HCT116 (cell line): Measurements from ENCODE around the gene PKDCC. TPM values are rescaled to one million over a fixed set of nuclear protein-coding genes. Genes with fewer than 3 reads are reported as not detected.
A peak's percentile ranks its signal among the peaks of the same experiment; 100 is the strongest.

Source experiments
- ATAC-seq: fragments of 200-7000 bp; cut with Tn5 transposase; 2 replicates; pipeline ENCODE4 v1.9.1; 2020; ENCODE audit warnings: mild to moderate bottlenecking, moderate library complexity
- BruUV-seq: library from RNA; stranded (reverse); fragments of 400-500 nt; replicated peaks from 2 replicates; lab custom pipeline; 2021; lab: Mats Ljungman, UMichigan
- CTCF ChIA-PET: fragments of 300-600 bp; sonication (Branson Sonifier 250); formaldehyde crosslinking; loops from one replicate; lab custom pipeline; 2021; ENCODE audit warnings: antibody characterized with exemption; lab: Charles Lee
- POLR2A ChIA-PET: fragments of 300-600, 350-600 bp; sonication (Branson Sonifier 250); formaldehyde crosslinking; loops from one replicate; lab custom pipeline; 2021; ENCODE audit warnings: antibody characterized with exemption; lab: Charles Lee
- RAD21 ChIA-PET, 2 experiments: fragments of 300-600 bp; sonication (Branson Sonifier 250); formaldehyde crosslinking; loops; one replicate each; lab custom pipeline; 2023; ENCODE audit warnings: low total read pairs in 2 of 2; ENCODE audit not compliant: uncharacterized antibody in 2 of 2, unreplicated experiment in 2 of 2, low non-redundant PET in 1 of 2; lab: Charles Lee
- DNase-seq: peaks from one replicate; pipeline ENCODE4 v3.0.0-alpha.2; 2010; ENCODE audit warnings: low read depth, low spot score
- H2AFZ ChIP-seq: fragments of 200-600 bp; shearing (Covaris generic), sonication (generic); 2 replicates; pipeline ENCODE4 v1.6.1; 2017; ENCODE audit warnings: low read depth, mixed run types, mixed read lengths, antibody characterized with exemption, low read length; ENCODE audit not compliant: poor library complexity, severe bottlenecking
- H3K27ac ChIP-seq: 2 replicates; pipeline ENCODE4 v1.5.1; 2012; ENCODE audit warnings: low read depth, low read length
- H3K27me3 ChIP-seq: fragments of 200-600 bp; sonication (generic); 2 replicates; pipeline ENCODE4 v1.6.1; 2016; ENCODE audit warnings: mixed run types, low read length, mixed read lengths; ENCODE audit not compliant: insufficient read depth
- H3K36me3 ChIP-seq, 2 experiments: fragments of 200-500 bp in 1 of 2; fragments of 200-600 bp in 1 of 2; sonication (Bioruptor generic) in 1 of 2; sonication (generic) in 1 of 2; 2 replicates each; pipeline versions ENCODE4 v1.5.1 to v1.6.1; 2014 to 2016; ENCODE audit warnings: low read length in 2 of 2, inconsistent platforms in 1 of 2, mixed read lengths in 1 of 2, mixed run types in 1 of 2; ENCODE audit not compliant: insufficient read depth in 2 of 2, control insufficient read depth in 1 of 2
- H3K4me1 ChIP-seq, 2 experiments: fragments of 200-600 bp in 1 of 2; sonication (generic) in 1 of 2; 2 replicates each; pipeline versions ENCODE4 v1.5.1 to v1.6.1; 2012 to 2017; ENCODE audit warnings: low read length in 2 of 2, inconsistent platforms in 1 of 2, mild to moderate bottlenecking in 1 of 2, mixed read lengths in 1 of 2, mixed run types in 1 of 2, moderate library complexity in 1 of 2; ENCODE audit not compliant: insufficient read depth in 2 of 2, control insufficient read depth in 1 of 2
- H3K4me2 ChIP-seq: fragments of 200-600 bp; sonication (generic); 2 replicates; pipeline ENCODE4 v1.6.1; 2017; ENCODE audit warnings: mixed run types, low read length, mixed read lengths
- H3K4me3 ChIP-seq, 2 experiments: fragments of 200-600 bp in 1 of 2; sonication (generic) in 1 of 2; replicated peaks in 1 of 2; 2 replicates each; pipeline ENCODE4 v1.5.1; 2011 to 2016; ENCODE audit warnings: low read length in 2 of 2, control low read depth in 1 of 2, low read depth in 1 of 2, mild to moderate bottlenecking in 1 of 2, mixed read lengths in 1 of 2, mixed run types in 1 of 2
- H3K79me2 ChIP-seq: fragments of 200-600 bp; sonication (generic); 2 replicates; pipeline ENCODE4 v1.6.1; 2017; ENCODE audit warnings: mild to moderate bottlenecking, mixed run types, low read length, moderate library complexity, mixed read lengths; ENCODE audit not compliant: insufficient read depth
- H3K9ac ChIP-seq: fragments of 200-600 bp; sonication (generic); 2 replicates; pipeline ENCODE4 v1.6.1; 2016; ENCODE audit warnings: low read length, mixed read lengths
- H3K9me2 ChIP-seq: fragments of 200-600 bp; sonication (generic), shearing (Covaris generic); 2 replicates; pipeline ENCODE4 v1.6.1; 2017; ENCODE audit warnings: mixed run types, mild to moderate bottlenecking, moderate library complexity; ENCODE audit not compliant: insufficient read depth
- H3K9me3 ChIP-seq, 2 experiments: fragments of 200-500 bp in 1 of 2; fragments of 200-600 bp in 1 of 2; sonication (Bioruptor generic) in 1 of 2; sonication (generic) in 1 of 2; 2 replicates each; pipeline ENCODE4 v1.6.1; 2014 to 2017; ENCODE audit warnings: low read length in 2 of 2, mixed read lengths in 2 of 2, inconsistent platforms in 1 of 2, low read depth in 1 of 2, mild to moderate bottlenecking in 1 of 2, mixed run types in 1 of 2, moderate library complexity in 1 of 2; ENCODE audit not compliant: control insufficient read depth in 1 of 2, insufficient read depth in 1 of 2
- H4K20me1 ChIP-seq: fragments of 200-600 bp; sonication (generic), shearing (Covaris generic); 2 replicates; pipeline ENCODE4 v1.6.1; 2017; ENCODE audit warnings: mixed run types, mild to moderate bottlenecking, moderate library complexity; ENCODE audit not compliant: insufficient read depth
- CBX3 ChIP-seq: IDR thresholded peaks from 2 replicates; pipeline ENCODE4 v1.6.1; 2012; ENCODE audit warnings: low read depth
- EZH2phosphoT487 ChIP-seq: fragments of 200-600 bp; IDR thresholded peaks from 2 replicates; pipeline ENCODE4 v1.6.1; 2018; ENCODE audit warnings: antibody characterized with exemption, borderline replicate concordance
- JUND ChIP-seq: IDR thresholded peaks from 2 replicates; pipeline ENCODE4 v1.6.1; 2012
- MAX ChIP-seq: IDR thresholded peaks from 2 replicates; pipeline ENCODE4 v1.6.1; 2012
- POLR2AphosphoS5 ChIP-seq: IDR thresholded peaks from 2 replicates; pipeline ENCODE4 v1.6.1; 2011; ENCODE audit warnings: mild to moderate bottlenecking, low read depth, low read length, moderate library complexity
- SRF ChIP-seq: IDR thresholded peaks from 2 replicates; pipeline ENCODE4 v1.6.1; 2012; ENCODE audit warnings: low read depth
- intact Hi-C: fragments of 100-400 bp; cut with micrococcal nuclease; formaldehyde crosslinking; loops from 2 replicates; pipeline ENCODE4 v1.10.0; 2022
- total RNA-seq: library from RNA; stranded (reverse); gene quantifications from one replicate; pipeline ENCODE4 v1.2.1, GENCODE V29; 2021; ENCODE audit not compliant: unreplicated experiment
- TF ChIP-seq, protein P1 (sequence below): IDR thresholded peaks from 2 replicates; pipeline ENCODE4 v1.6.1; 2012; ENCODE audit warnings: low read depth

The PKDCC gene
- total RNA-seq, 1 experiment from 2014 or later = 0.84 TPM

DNA sequence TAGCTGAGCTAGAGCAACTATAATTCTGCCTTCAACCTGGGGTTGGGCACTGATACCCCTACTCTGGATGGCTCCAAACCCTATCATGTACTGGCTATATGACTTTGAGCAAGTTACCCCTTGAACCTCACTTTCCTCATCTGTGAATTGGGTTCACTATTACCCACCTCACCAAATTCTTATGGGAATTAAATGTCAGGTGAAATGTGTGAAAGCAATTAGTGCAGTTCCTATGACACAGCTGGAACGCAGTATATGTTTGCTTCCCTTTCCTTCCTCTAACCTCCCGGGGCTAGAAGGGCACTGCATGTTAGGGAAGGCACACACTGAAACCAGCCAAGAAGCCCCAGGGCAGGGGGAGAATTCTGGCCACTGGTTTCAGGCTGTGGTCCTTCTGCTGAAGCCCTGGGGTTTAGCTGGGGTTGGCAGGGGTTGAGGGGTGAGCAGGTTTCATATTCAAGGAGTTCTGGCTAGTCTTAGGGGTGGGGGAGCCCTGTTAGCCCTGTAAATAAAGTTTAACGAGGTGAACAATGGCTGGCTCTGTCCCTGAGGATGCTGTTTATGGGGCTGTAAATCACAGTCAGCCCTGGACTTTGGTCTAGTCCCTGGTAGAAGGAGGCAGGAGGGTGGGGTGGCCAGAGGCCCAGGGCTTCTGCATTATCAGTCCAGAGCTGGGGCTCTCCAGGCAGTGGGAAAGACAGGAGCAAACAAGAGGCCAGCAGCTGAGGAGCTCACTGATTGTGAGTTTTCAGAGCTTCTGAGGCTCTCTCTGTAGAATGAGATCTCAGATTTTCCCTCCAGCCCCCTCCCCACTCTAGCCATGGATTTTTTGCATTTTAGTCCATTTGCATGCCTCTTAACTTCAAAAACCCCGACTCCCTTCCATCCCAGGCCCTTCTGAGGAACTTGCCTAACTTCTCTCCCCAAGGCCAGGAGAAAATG, 8.0 kb downstream of the PKDCC start:
- ATAC-seq = no peak

More for the DNA sequence above, 8.0 kb downstream of the PKDCC start:
- ChIA-PET CTCF (interaction anchor here (1.2 to 4.6 kb wide), 6 partner anchors 9 to 202 kb away, joined by 3 to 31 read pairs (median 6); no protein-coding TSS in a partner anchor), POLR2A (interaction anchor here (0.7 kb wide), 1 partner anchor 8 kb away, joined by 4 read pairs; no protein-coding TSS in a partner anchor), RAD21 (no interaction called here)
- intact Hi-C loops = no loop called here
- Histone ChIP-seq H2AFZ (no peak overlapping the region), H3K9ac (no peak overlapping the region), H3K27ac (no peak overlapping the region), H3K79me2 (no peaks in the 10 kb centered on the region), H3K9me3 (no peaks in the 10 kb centered on the region), H3K4me2 (peak overlapping the region; percentile 32), H3K9me2 (no peaks in the 10 kb centered on the region), H3K27me3 (no peaks in the 10 kb centered on the region), H3K36me3 (no peaks in the 10 kb centered on the region), H4K20me1 (no peaks in the 10 kb centered on the region), H3K4me1 (peaks cover 0 to 19% of the 10 kb centered on the region in 2 experiments; a peak in 1 of 4 replicates), H3K4me3 (no peak overlapping the region)
- TF ChIP-seq, protein P1, sequence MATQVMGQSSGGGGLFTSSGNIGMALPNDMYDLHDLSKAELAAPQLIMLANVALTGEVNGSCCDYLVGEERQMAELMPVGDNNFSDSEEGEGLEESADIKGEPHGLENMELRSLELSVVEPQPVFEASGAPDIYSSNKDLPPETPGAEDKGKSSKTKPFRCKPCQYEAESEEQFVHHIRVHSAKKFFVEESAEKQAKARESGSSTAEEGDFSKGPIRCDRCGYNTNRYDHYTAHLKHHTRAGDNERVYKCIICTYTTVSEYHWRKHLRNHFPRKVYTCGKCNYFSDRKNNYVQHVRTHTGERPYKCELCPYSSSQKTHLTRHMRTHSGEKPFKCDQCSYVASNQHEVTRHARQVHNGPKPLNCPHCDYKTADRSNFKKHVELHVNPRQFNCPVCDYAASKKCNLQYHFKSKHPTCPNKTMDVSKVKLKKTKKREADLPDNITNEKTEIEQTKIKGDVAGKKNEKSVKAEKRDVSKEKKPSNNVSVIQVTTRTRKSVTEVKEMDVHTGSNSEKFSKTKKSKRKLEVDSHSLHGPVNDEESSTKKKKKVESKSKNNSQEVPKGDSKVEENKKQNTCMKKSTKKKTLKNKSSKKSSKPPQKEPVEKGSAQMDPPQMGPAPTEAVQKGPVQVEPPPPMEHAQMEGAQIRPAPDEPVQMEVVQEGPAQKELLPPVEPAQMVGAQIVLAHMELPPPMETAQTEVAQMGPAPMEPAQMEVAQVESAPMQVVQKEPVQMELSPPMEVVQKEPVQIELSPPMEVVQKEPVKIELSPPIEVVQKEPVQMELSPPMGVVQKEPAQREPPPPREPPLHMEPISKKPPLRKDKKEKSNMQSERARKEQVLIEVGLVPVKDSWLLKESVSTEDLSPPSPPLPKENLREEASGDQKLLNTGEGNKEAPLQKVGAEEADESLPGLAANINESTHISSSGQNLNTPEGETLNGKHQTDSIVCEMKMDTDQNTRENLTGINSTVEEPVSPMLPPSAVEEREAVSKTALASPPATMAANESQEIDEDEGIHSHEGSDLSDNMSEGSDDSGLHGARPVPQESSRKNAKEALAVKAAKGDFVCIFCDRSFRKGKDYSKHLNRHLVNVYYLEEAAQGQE = no peak
- TF ChIP-seq SRF (no peak), JUND (no peak), MAX (no peak), POLR2AphosphoS5 (no peak), EZH2phosphoT487 (no peak), CBX3 (no peak)
- DNase-seq = no peak
- no TSS peak for BruUV-seq
